HCT116 (cell line): ENCODE data around the gene BMPER. TPM values are rescaled to one million over a fixed set of nuclear protein-coding genes. Genes with fewer than 3 reads are reported as not detected.

Source experiments
- ATAC-seq: fragments of 200-7000 bp; cut with Tn5 transposase; 2 replicates; pipeline ENCODE4 v1.9.1; 2020; ENCODE audit warnings: mild to moderate bottlenecking, moderate library complexity
- BruUV-seq: library from RNA; stranded (reverse); fragments of 400-500 nt; replicated peaks from 2 replicates; lab custom pipeline; 2021; lab: Mats Ljungman, UMichigan
- CTCF ChIA-PET: fragments of 300-600 bp; sonication (Branson Sonifier 250); formaldehyde crosslinking; loops from one replicate; lab custom pipeline; 2021; ENCODE audit warnings: antibody characterized with exemption; lab: Charles Lee
- POLR2A ChIA-PET: fragments of 300-600, 350-600 bp; sonication (Branson Sonifier 250); formaldehyde crosslinking; loops from one replicate; lab custom pipeline; 2021; ENCODE audit warnings: antibody characterized with exemption; lab: Charles Lee
- RAD21 ChIA-PET, 2 experiments: fragments of 300-600 bp; sonication (Branson Sonifier 250); formaldehyde crosslinking; loops; one replicate each; lab custom pipeline; 2023; ENCODE audit warnings: low total read pairs in 2 of 2; ENCODE audit not compliant: uncharacterized antibody in 2 of 2, unreplicated experiment in 2 of 2, low non-redundant PET in 1 of 2; lab: Charles Lee
- DNase-seq: peaks from one replicate; pipeline ENCODE4 v3.0.0-alpha.2; 2010; ENCODE audit warnings: low read depth, low spot score
- H2AFZ ChIP-seq: fragments of 200-600 bp; shearing (Covaris generic), sonication (generic); 2 replicates; pipeline ENCODE4 v1.6.1; 2017; ENCODE audit warnings: low read depth, mixed run types, mixed read lengths, antibody characterized with exemption, low read length; ENCODE audit not compliant: poor library complexity, severe bottlenecking
- H3K27ac ChIP-seq: 2 replicates; pipeline ENCODE4 v1.5.1; 2012; ENCODE audit warnings: low read depth, low read length
- H3K27me3 ChIP-seq: fragments of 200-600 bp; sonication (generic); 2 replicates; pipeline ENCODE4 v1.6.1; 2016; ENCODE audit warnings: mixed run types, low read length, mixed read lengths; ENCODE audit not compliant: insufficient read depth
- H3K36me3 ChIP-seq, 2 experiments: fragments of 200-500 bp in 1 of 2; fragments of 200-600 bp in 1 of 2; sonication (Bioruptor generic) in 1 of 2; sonication (generic) in 1 of 2; 2 replicates each; pipeline versions ENCODE4 v1.5.1 to v1.6.1; 2014 to 2016; ENCODE audit warnings: low read length in 2 of 2, inconsistent platforms in 1 of 2, mixed read lengths in 1 of 2, mixed run types in 1 of 2; ENCODE audit not compliant: insufficient read depth in 2 of 2, control insufficient read depth in 1 of 2
- H3K4me1 ChIP-seq, 2 experiments: fragments of 200-600 bp in 1 of 2; sonication (generic) in 1 of 2; 2 replicates each; pipeline versions ENCODE4 v1.5.1 to v1.6.1; 2012 to 2017; ENCODE audit warnings: low read length in 2 of 2, inconsistent platforms in 1 of 2, mild to moderate bottlenecking in 1 of 2, mixed read lengths in 1 of 2, mixed run types in 1 of 2, moderate library complexity in 1 of 2; ENCODE audit not compliant: insufficient read depth in 2 of 2, control insufficient read depth in 1 of 2
- H3K4me2 ChIP-seq: fragments of 200-600 bp; sonication (generic); 2 replicates; pipeline ENCODE4 v1.6.1; 2017; ENCODE audit warnings: mixed run types, low read length, mixed read lengths
- H3K4me3 ChIP-seq, 2 experiments: fragments of 200-600 bp in 1 of 2; sonication (generic) in 1 of 2; replicated peaks in 1 of 2; 2 replicates each; pipeline ENCODE4 v1.5.1; 2011 to 2016; ENCODE audit warnings: low read length in 2 of 2, control low read depth in 1 of 2, low read depth in 1 of 2, mild to moderate bottlenecking in 1 of 2, mixed read lengths in 1 of 2, mixed run types in 1 of 2
- H3K79me2 ChIP-seq: fragments of 200-600 bp; sonication (generic); 2 replicates; pipeline ENCODE4 v1.6.1; 2017; ENCODE audit warnings: mild to moderate bottlenecking, mixed run types, low read length, moderate library complexity, mixed read lengths; ENCODE audit not compliant: insufficient read depth
- H3K9ac ChIP-seq: fragments of 200-600 bp; sonication (generic); 2 replicates; pipeline ENCODE4 v1.6.1; 2016; ENCODE audit warnings: low read length, mixed read lengths
- H3K9me2 ChIP-seq: fragments of 200-600 bp; sonication (generic), shearing (Covaris generic); 2 replicates; pipeline ENCODE4 v1.6.1; 2017; ENCODE audit warnings: mixed run types, mild to moderate bottlenecking, moderate library complexity; ENCODE audit not compliant: insufficient read depth
- H3K9me3 ChIP-seq, 2 experiments: fragments of 200-500 bp in 1 of 2; fragments of 200-600 bp in 1 of 2; sonication (Bioruptor generic) in 1 of 2; sonication (generic) in 1 of 2; 2 replicates each; pipeline ENCODE4 v1.6.1; 2014 to 2017; ENCODE audit warnings: low read length in 2 of 2, mixed read lengths in 2 of 2, inconsistent platforms in 1 of 2, low read depth in 1 of 2, mild to moderate bottlenecking in 1 of 2, mixed run types in 1 of 2, moderate library complexity in 1 of 2; ENCODE audit not compliant: control insufficient read depth in 1 of 2, insufficient read depth in 1 of 2
- H4K20me1 ChIP-seq: fragments of 200-600 bp; sonication (generic), shearing (Covaris generic); 2 replicates; pipeline ENCODE4 v1.6.1; 2017; ENCODE audit warnings: mixed run types, mild to moderate bottlenecking, moderate library complexity; ENCODE audit not compliant: insufficient read depth
- CEBPB ChIP-seq: IDR thresholded peaks from 2 replicates; pipeline ENCODE4 v1.6.1; 2012; ENCODE audit warnings: low read depth
- EGR1 ChIP-seq: IDR thresholded peaks from 2 replicates; pipeline ENCODE4 v1.6.1; 2012; ENCODE audit warnings: low read depth
- FOSL1 ChIP-seq: IDR thresholded peaks from 2 replicates; pipeline ENCODE4 v1.6.1; 2012; ENCODE audit warnings: low read depth
- ZFX ChIP-seq: fragments of 450-650 bp; IDR thresholded peaks from 2 replicates; pipeline ENCODE4 v1.6.1; 2017
- intact Hi-C: fragments of 100-400 bp; cut with micrococcal nuclease; formaldehyde crosslinking; loops from 2 replicates; pipeline ENCODE4 v1.10.0; 2022
- total RNA-seq: library from RNA; stranded (reverse); gene quantifications from one replicate; pipeline ENCODE4 v1.2.1, GENCODE V29; 2021; ENCODE audit not compliant: unreplicated experiment
- TF ChIP-seq, protein P1 (sequence below): IDR thresholded peaks from 2 replicates; pipeline ENCODE4 v1.6.1; 2012; ENCODE audit warnings: low read depth

The BMPER gene
- total RNA-seq, 1 experiment from 2014 or later = not detected

DNA sequence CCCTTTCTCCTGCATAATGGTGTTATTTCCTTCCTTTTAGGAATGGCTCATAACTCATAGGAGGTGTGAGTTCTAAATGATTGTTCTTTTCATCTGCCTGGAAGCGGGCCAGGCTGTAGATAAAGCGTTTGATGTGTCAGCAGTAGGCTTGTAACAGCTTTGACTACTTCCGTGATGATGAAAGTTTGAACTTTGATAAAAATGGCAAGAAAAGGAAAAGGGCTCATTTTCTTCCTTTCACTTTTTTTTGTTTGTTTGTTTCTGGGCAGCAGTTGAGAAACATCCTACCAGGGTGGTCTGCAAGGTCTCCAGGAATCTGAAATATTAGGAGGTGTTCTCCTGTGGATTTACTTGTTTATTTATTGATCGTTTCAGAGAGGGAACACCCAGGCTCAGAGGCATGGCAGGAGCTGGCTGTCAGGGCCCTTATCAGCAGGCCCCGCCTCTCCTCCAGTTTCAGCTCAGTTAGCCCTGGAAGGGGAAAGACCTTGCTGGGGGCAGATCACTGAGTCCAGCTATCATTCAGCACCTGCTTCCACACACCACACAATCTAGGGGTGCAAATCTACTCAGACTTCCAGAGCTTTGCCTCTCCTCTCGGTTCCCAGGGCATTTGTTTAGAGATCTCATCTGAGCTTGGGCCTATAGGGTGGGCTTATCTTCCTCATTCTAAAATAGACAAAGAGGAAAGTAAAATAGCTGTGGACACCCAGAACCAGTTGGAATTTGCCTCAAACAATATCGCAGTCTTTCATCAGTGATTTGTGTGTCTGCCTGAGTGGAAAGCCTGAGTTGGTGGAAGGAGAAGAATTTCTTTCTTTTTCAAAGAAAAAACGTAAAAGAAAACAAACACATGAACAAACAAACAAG, 130.9 kb downstream of the BMPER start (continued):
- TF ChIP-seq, protein P1, sequence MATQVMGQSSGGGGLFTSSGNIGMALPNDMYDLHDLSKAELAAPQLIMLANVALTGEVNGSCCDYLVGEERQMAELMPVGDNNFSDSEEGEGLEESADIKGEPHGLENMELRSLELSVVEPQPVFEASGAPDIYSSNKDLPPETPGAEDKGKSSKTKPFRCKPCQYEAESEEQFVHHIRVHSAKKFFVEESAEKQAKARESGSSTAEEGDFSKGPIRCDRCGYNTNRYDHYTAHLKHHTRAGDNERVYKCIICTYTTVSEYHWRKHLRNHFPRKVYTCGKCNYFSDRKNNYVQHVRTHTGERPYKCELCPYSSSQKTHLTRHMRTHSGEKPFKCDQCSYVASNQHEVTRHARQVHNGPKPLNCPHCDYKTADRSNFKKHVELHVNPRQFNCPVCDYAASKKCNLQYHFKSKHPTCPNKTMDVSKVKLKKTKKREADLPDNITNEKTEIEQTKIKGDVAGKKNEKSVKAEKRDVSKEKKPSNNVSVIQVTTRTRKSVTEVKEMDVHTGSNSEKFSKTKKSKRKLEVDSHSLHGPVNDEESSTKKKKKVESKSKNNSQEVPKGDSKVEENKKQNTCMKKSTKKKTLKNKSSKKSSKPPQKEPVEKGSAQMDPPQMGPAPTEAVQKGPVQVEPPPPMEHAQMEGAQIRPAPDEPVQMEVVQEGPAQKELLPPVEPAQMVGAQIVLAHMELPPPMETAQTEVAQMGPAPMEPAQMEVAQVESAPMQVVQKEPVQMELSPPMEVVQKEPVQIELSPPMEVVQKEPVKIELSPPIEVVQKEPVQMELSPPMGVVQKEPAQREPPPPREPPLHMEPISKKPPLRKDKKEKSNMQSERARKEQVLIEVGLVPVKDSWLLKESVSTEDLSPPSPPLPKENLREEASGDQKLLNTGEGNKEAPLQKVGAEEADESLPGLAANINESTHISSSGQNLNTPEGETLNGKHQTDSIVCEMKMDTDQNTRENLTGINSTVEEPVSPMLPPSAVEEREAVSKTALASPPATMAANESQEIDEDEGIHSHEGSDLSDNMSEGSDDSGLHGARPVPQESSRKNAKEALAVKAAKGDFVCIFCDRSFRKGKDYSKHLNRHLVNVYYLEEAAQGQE = no peak
- TF ChIP-seq FOSL1 (peak; percentile 74), ZFX (no peak), CEBPB (peak; percentile 95), EGR1 (no peak)

DNA sequence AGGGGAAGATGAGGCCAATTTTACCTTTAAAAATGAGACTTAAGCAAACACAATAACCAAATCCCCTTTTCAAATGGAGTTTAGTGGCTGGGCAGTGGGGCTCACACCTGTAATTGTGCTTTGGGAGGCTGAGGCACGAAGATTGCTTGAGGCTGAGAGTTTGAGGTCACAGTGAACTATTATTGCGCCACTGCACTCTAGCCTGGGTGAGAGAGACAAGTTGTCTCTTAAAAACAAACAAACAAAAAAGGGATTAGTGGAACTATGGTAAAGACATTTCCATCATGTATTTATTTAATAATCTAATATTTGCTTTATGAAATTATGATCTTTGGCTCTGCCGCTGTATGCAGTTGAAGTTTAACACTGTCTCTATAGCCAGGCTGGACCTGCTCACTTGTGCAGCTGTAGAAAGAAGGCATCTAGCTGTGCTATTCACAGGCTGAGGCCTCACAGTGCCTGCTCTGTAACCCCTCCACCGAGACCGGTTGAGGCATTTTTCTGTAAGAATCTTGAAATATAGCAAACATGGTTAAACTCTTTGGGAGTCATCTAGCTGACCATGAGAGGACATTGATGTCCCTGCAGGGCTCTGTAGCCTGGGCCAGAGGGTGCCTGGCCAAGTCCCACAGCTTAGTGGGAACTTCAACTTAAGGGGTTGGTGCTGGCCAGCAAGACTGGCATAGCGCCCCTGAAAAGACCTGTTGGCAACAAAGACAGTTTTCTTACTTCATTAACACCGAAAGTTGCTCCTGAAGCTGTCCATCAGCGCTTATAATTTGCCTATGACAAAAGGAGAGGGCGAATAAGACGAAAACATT, 131.8 kb downstream of the BMPER start:
- H3K79me2 ChIP-seq = no peaks in the 10 kb centered on the region
- intact Hi-C loops = no loop called here
- H3K9me3 ChIP-seq = no peaks in the 10 kb centered on the region
- BruUV-seq = no TSS peak
- H3K36me3 ChIP-seq = no peaks in the 10 kb centered on the region
- H3K9me2 ChIP-seq = no peaks in the 10 kb centered on the region
- H3K4me1 ChIP-seq = peaks cover 17 to 19% of the 10 kb centered on the region in 2 experiments; a peak in 3 of 4 replicates
- H3K4me2 ChIP-seq = peak overlapping the region; percentile 76; the same call in 1 of the 2 replicates
- H3K9ac ChIP-seq = no peak overlapping the region
- CTCF ChIA-PET = interaction anchor here (0.8 to 1.2 kb wide), 2 partner anchors 51 to 104 kb away, joined by 3 read pairs; no protein-coding TSS in a partner anchor
- RAD21 ChIA-PET = no interaction called here
- no peak for ATAC-seq
- no peak for DNase-seq
- no peaks in the 10 kb centered on the region for H3K27me3 ChIP-seq
- no peaks in the 10 kb centered on the region for H4K20me1 ChIP-seq
- TF ChIP-seq CEBPB = no peak
- no peak overlapping the region for H3K27ac ChIP-seq
- POLR2A ChIA-PET = interaction anchor here (1.2 to 1.4 kb wide), 2 partner anchors 55 to 104 kb away, joined by 3 to 5 read pairs; no protein-coding TSS in a partner anchor
- no peak overlapping the region for H3K4me3 ChIP-seq
- no peak overlapping the region for H2AFZ ChIP-seq
